Activated CD4-positive, alpha-beta T cell treated with anti-CD3 and anti-CD28 coated beads for 1 hour (primary cell): ENCODE results near the gene SLC9A9.

Source experiments
- DNase-seq: peaks from one replicate; pipeline ENCODE4 v3.0.0-alpha.2; 2020

Gene SLC9A9

GRCh38 chr3:143484846-143485512 is 363.3 kb downstream of the SLC9A9 start:
- no peak for DNase-seq

DNA sequence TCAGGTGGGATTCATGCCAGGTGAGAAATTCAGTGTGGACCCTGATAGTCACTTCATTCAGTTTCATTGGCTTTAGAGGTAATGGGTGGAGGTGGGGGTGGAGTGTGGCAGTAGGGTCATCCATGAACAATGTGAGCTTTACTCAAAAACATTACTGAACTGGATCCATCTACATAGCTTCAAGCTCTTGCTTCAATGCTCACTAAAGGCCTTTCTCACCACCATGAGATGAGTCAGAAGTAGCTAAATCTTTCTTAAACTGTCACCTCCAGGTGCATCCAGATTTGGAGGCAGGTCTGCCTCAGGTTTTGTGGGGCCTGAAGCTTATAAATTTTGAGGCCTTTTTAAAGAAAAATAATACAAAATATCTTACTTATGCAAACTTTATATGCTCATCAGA is 365.1 kb downstream of the SLC9A9 start:
- no peak for DNase-seq

GRCh38 chr3:143482106-143483088 is 365.9 kb downstream of the SLC9A9 start:
- DNase-seq = no peak

- no peak for DNase-seq
Measured at GRCh38 chr3:143480344-143480743, 367.9 kb downstream of the SLC9A9 start.

DNA sequence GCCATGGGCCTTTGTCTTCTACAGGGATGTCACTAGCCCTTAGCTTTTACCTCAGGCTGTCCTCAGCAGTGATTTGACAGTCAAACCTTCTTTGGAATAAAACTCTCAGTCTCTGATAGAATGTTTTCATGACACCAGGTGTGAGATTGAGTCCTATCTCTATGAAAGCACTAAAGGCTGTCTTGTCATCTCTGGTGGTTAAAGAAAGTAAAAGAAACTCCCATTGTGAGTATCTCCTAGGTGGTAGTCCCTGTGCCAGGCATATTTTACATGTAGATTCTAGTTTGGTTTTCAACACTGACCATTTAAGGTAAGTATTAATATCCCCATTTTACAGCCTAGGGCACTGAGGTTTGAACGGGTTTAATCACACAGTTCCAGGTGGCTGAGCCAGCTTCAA is 368.5 kb downstream of the SLC9A9 start:
- DNase-seq = no peak

- DNase-seq = no peak
Measured at GRCh38 chr3:143478115-143478693, 370.1 kb downstream of the SLC9A9 start.

GRCh38 chr3:143476965-143477640 is 371.2 kb downstream of the SLC9A9 start:
- DNase-seq = no peak

DNA sequence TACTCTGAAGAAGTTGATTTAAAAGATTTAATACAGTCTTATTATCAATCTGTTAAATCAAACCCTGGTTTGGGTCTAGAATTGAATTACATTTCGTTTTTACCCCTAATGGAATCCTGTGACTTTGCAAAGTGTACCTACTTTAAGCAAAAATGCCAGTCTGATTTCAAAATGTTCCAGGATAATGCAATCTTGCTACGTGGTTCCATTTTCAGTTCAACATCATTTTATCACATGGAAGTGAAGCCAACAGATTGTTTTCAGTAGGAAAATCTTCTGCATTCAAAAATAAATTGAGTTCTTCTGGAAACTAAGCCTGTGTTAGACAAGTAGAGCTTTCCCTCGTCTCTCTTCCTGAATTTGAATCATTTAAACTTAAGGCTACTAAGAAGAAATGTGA is 372.3 kb downstream of the SLC9A9 start:
- DNase-seq = no peak

DNA sequence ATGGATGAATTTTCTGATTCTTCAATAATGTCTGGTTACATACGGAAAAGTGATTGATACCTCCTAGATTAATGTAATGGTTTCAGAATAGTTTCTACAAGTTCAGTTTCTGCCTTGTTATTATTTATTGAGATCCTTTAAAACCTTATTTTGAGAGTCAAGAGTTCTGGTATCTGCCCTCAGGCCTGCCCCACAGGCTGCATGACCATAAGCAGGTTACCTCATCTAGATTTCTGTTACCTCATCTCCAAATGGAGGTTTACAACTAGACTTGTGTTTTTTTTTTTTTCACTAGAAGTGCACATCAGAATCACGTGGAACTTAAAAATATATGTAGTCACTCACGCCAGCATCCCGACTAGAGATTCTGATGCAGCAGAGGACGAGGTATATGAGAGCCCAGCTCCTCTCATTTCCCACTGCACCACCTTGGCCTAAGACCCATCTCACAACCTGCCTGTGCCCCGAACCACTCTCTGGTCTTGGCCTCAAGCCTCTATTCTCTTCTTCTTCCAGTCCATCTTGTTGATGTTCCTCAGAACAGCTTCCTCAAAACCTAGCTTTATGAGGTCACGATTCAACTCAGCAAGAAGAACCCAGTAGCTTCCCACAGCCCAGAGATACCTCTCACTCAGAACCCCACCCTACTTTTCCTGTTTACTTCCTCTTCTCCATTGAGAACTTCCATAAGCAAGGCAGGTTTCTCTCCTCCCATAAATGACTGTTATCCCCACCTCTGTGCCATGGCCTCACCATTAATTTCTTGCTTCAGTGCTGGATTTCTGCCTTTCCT is 375.3 kb downstream of the SLC9A9 start:
- DNase-seq = no peak

GRCh38 chr3:143471705-143472104 is 376.6 kb downstream of the SLC9A9 start:
- DNase-seq = no peak

DNA sequence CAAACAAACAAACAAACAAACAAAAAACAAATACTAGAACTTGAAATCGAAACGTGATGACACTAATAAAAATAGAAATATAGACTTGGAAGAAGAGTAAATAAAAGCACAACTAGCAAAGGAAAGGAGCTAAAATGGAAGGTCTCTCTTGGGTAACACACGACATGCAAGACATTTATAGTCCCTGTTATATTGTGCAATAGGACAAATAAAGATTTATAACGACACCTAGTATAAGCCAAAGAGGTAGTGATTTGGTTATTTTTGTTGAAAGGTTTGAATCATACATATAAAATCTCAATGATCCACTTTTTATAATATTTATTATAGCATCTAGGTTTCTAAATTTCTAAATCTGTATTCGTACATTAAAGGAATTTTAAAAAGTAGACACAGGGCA is 379.1 kb downstream of the SLC9A9 start:
- no peak for DNase-seq

- DNase-seq = no peak
Measured at GRCh38 chr3:143465666-143466065, 382.6 kb downstream of the SLC9A9 start.

GRCh38 chr3:143464850-143465249 is 383.4 kb downstream of the SLC9A9 start:
- no peak for DNase-seq

GRCh38 chr3:143455480-143455879 is 392.8 kb downstream of the SLC9A9 start:
- no peak for DNase-seq

DNA sequence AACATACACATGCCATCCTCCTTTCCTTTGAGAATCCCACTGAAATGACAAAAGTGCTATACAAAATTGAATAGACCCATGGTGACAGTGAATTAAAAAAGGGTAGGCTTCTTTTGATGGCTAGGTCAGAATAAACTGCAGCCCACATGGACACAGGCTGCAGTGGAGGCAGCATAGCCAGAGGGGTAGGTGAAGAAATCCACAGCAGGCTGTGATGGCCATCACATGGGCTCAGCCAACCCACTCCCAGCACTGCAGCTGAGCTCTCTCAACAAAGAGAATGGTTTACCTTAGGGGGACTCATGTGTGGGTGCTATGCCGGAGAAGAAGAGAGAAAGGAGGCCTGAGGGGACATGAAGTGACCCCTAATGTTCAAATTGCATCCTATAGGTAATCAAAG is 397.6 kb downstream of the SLC9A9 start:
- DNase-seq = no peak

DNA sequence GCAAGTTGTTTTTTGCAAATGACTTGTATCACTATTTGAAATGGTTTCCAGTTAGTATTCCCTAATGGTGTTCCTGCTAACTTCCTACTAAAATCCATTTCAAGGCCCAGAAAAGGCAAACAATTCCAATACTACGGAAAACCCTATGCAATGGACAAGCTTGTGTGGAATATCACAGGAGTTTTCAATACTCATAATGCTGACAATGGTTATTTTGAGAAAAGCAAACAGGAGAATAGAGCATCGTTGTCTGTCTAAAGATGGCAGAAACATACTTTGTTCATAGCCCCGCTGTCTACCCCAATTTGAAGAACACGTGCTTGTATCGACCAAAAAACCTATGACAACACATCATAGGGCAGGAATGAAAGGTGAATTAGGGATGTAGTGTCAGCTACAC is 400.8 kb downstream of the SLC9A9 start:
- DNase-seq = no peak

GRCh38 chr3:143445118-143445517 is 403.1 kb downstream of the SLC9A9 start:
- DNase-seq = no peak

DNA sequence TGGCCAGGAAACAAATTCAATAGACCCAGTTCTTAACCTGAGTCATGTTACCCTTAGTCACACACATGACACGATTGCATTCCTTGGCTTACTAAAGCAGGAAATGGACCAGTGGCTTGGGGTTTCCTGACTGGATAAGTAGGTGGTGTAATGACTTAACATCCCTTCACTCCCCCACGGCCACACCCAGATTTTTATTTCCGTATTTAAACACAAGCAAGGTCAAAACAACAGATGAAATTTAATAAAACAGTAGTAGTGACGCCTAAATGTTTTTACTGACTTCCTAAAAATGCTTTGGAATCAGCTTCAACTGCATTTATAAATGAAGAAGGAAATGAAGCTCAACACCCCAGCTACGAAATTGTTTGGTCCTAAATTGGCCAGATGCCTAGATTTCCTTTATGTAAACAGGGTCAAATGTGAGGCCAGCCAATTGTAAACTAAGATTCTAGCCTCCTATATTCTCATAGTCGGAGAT is 404.4 kb downstream of the SLC9A9 start:
- no peak for DNase-seq

DNA sequence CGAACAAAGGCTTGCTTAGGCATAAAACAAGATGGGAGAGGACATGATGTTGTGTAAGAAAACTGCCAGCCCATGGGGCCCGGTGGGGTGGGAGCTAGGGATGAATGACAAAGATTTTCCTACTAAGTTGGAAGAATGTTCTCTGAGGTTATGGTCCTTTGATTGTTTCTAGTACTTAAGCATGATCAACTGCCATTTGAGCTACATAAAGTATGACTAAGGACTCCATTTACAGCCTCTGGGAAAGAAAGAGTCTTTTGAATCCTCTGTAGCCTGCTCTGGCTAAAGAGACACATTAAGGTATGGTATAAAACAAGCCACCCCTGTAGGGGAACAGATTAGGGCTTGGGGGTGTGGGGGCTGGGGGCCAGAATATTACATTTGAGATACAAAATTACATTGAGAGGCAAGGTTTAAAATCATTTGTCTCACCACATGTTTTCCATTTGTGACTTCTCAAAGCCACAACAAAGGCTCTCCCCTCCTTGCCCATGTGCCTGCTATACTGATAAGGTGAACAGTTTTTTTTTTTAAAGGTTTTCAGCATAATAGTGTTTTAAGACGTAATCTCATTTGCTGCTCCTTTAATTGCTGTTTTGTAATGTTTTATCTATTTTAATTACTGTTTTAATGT is 405.3 kb downstream of the SLC9A9 start:
- DNase-seq = no peak

DNA sequence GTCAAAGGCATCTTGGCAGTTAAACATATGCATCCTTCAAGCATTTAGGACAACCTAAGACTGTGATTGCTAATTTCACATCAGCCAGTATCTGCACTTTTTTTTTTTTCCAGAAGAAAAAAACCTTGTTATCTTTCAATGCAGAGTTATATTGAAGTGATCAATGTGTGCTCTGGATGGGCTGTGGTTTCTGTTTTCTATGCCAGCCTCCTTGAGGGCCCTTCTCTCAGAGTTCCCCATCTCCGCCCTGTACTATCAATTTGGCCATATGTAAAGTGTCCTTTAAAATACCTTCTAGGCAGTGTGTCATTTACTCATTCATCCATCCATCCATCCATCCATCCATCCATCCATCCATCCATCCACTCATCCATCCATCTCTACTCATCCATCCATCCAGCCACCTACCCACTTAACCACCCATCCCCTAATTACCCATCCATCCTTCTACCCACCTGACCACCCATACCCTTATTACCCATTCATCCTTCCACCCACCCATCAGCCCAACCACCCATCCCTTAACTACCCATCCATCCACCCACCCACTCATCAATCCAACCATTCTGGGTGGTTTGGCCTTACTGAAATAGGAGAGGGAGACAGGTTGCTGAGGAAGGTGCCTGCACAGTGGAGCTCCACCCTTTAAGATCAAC is 406.6 kb downstream of the SLC9A9 start:
- no peak for DNase-seq

DNA sequence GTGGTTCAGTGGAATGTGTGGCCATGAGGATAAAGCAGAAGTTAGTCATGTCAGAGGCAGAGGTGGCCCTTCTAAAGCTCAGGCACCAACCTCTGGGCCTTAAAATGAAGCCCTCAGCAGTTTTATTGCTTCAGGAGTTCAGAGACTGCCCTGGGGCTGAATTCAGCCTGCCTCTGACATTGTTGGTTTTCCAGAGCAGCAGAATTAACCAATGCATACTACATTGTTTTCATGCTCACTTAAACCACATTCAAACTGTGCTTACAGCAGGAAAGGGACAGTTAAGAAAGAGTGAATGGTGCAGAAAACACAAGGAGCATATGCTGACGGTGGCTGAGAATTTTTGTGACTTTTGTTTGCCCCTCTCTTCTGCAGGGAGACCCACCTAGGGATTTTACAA is 408.5 kb downstream of the SLC9A9 start:
- no peak for DNase-seq
